HG03025 (cell line): ENCODE results near the gene DLK2.
"Not testable (repeated sequence)": the region's sequence is repeated elsewhere in the genome, so short reads cannot be mapped to it uniquely, and the experiment has no call there.

ENCODE experiments used
- ATAC-seq: cut with Tn5 transposase; IDR thresholded peaks from one replicate; pipeline ENCODE4 v1.9.1; 2021; ENCODE audit warnings: mild to moderate bottlenecking, moderate library complexity; ENCODE audit not compliant: unreplicated experiment, low FRiP score

DLK2 gene

GRCh38 chr6:43432009-43432945, 23.1 kb downstream of the DLK2 start:
- no peak for ATAC-seq

DNA sequence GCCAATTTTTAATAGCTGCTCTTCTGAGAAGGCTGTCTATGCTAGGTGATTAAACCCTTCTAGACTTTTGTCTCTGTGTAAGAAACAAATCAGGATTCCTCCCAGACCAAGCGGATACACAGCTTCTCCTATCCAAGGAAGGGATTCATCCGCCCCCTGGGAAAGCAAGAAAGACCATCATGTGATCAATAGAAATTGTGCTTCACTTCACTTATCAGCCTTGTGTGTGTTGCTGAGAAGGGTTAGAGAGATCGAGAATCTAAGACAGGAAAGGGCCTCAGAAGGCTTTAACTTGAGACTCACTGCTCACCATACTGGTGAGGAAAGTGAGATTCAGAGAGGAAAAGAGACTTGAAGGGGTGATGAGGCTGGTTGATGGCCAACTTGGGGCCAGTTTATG, 26.5 kb downstream of the DLK2 start:
- ATAC-seq, result no peak

- ATAC-seq, result peak; percentile 38
Measured at GRCh38 chr6:43428112-43428570, 27.2 kb downstream of the DLK2 start.

GRCh38 chr6:43427406-43428111, 27.8 kb downstream of the DLK2 start, which contains the start of gene ABCC10:
Gene ABCC10, plus strand, starts transcription at chr6:43427541. Its CDS starts 438 bp downstream, at chr6:43427979.
- ATAC-seq, result peak; percentile 88

DNA sequence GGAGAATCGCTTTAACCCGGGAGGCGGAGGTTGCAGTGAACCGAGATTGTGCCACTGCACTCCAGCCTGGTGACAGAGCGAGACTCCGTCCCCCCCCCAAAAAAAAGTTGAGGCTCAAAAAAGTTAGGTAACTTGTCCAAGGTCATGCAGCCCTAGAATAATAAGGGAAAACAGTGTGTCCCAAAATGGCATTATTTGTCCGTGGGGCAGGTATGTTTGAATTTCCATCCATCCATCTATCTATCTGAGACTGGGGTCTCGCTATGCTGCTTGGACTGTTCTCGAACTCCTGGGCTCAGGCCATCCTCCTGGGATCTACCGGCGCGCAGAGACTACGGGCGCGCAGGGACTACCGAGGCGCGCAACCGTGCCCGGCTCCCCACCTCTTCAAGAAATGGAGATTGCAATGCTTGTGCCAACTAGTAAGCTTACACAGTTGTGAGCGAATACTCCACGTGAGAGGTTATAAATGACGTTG, 28.4 kb downstream of the DLK2 start:
- no peak for ATAC-seq

GRCh38 chr6:43425083-43425482, 30.3 kb downstream of the DLK2 start:
- not testable (repeated sequence) for ATAC-seq

DNA sequence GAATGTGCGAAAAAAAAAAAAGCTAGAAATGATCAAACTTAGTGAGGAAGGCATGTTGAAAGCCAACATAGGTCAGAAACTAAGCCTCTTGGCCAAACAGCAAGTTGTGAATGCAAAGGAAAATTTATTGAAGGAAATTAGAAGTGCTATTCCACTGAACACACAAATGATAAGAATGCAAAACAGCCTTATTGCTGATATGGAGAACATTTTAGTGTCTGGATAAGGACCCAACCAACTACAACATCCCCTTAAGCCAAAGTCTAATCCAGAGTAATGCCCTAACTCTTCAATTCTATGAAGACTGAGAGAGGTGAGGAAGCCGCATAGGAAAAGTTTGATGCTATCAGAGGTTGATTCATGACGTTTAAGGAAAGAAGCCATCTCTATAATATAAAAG, 33.5 kb downstream of the DLK2 start:
- no peak for ATAC-seq

DNA sequence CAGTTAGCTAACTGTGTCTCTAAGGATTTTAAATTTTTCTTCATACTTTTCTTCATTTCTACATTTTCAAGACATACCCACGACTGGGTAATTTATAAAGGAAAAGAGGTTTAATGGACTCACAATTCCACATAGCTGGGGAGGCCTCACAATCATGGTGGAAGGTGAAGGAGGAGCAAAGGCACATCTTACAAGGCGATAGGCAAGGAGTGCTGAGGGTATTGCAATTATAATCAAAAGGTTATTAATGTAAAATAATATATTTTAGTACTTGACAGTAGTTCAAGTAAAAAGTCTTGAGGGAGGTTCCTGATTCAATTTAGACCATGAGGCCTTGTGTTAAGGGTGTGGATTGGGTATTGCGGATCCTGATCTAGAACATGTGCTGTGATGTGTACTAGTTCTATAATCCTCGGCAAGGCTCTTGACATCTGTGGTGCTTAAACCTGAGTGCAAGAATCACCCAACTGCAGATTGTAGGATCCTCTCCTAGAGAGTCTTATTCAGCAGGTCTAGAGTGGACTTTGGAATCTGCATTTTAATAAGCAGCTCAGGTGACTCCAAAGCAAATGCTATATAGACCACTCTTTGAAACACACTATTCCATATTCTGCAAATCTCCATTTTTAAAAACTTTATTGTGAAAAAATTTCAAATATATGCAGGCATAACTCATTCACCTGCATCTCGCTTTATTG, 35.2 kb downstream of the DLK2 start:
- ATAC-seq, result no peak

- no peak for ATAC-seq
Measured at GRCh38 chr6:43416935-43417334, 38.4 kb downstream of the DLK2 start.

GRCh38 chr6:43415275-43415674, 40.1 kb downstream of the DLK2 start:
- not testable (repeated sequence) for ATAC-seq

- ATAC-seq, result no peak
Measured at GRCh38 chr6:43413002-43413401, 42.3 kb downstream of the DLK2 start.

DNA sequence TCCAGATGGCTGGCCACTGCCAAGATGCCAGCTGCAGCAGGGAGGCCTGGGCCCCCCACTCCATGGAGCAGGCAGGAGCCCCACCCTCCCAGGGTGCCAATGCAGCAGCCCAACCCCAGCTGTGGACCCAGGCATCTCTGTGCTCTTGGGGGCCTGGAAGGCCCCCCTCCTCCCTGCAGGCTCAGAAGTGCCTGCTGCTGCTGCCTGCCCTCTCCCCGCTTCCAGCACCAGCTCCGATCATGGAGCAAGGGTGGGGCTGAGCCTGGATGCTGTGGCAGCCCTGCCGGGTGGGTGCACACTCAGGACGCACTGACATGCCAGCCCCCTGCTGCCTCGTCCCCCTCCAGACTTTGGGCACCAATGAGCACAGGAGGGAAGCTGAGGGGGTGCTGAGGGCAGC, 42.8 kb downstream of the DLK2 start:
- ATAC-seq, result no peak

DNA sequence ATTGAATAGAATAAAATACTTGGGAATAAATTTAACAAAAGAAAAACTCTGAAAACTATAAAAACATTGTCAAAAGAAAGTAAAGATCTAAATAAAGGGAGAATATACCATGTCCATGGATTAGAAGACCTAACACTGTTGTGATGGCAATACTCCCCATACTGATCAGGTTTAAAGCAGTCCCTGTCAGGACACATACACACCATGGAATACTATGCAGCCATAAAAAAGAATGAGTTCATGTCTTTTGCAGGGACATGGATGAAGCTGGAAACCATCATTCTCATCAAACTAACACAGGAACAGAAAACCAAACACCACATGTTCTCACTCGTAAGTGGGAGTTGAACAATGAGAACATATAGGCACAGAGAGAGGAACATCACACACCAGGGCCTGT, 44.6 kb downstream of the DLK2 start:
- ATAC-seq, result not testable (repeated sequence)

GRCh38 chr6:43408259-43408658, 47.1 kb downstream of the DLK2 start:
- no peak for ATAC-seq

DNA sequence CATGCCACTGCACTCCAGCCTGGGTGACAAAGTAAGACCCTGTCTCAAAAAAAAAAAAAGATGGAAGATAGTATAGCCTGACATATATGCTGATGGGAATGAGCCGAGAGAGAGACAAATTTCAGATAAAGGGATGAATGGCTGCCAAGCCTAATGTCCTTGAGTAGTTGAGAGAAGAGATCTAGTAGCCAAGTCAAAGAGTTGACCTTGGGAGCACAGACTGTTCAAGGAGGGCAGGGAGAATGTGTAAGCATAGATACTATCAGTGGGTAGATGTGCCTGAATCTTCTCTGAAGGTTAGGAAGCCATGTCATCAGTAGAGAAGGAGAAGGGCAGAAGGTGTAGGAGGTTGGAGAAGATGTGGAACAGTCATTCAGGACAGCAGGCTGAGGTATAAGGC, 48.1 kb downstream of the DLK2 start:
- ATAC-seq, result no peak

- no peak for ATAC-seq
Measured at GRCh38 chr6:43405354-43405753, 50.0 kb downstream of the DLK2 start.

- ATAC-seq, result no peak
Measured at GRCh38 chr6:43402820-43403219, 52.5 kb downstream of the DLK2 start.

GRCh38 chr6:43401730-43402129, 53.6 kb downstream of the DLK2 start:
- no peak for ATAC-seq
